K562 (cell line): ENCODE results near the gene MRNIP. TPM values are rescaled to one million over a fixed set of nuclear protein-coding genes. Genes with fewer than 3 reads are reported as not detected.

Source experiments
- ATAC-seq: fragments of 200-7000 bp; cut with Tn5 transposase; 3 replicates; pipeline ENCODE4 v1.9.1; 2020; ENCODE audit warnings: moderate library complexity
- BruUV-seq: library from RNA; stranded (reverse); fragments of 400-500 nt; replicated peaks from 2 replicates; lab custom pipeline; 2021; lab: Mats Ljungman, UMichigan
- CTCF ChIA-PET: fragments of 300-600 bp; formaldehyde crosslinking; extraction: SDS; loops from one replicate; lab custom pipeline; 2021; ENCODE audit warnings: low intra/inter-chr PET ratio; lab: Yijun Ruan, JAX
- POLR2A ChIA-PET: fragments of 300-600, 350-650 bp; sonication (Branson Sonifier 250); formaldehyde crosslinking; extraction: SDS; loops from one replicate; lab custom pipeline; 2021; ENCODE audit warnings: antibody characterized with exemption, inconsistent platforms; lab: Yijun Ruan, JAX
- DNase-seq, 4 experiments: peaks; one replicate each; pipeline versions ENCODE4 v3.0.0 to v3.0.0-alpha.2; 2011 to 2018; ENCODE audit warnings: low spot score in 3 of 4, mixed read lengths in 3 of 4; ENCODE audit errors: extremely low read depth in 1 of 4
- FAIRE-seq: peaks from 2 replicates; lab custom pipeline; 2011; peaks lifted over from hg19 to GRCh38; lab: Jason Lieb, UNC
- H2AFZ ChIP-seq: 2 replicates; pipeline ENCODE4 v1.6.0; 2011; ENCODE audit warnings: low read depth, low read length, control low read depth, inconsistent platforms
- H3K27ac ChIP-seq: fragments of 200-600 bp; 3 replicates; pipeline ENCODE4 v1.8.0; 2011; ENCODE audit warnings: low read depth, mild to moderate bottlenecking, control low read depth, inconsistent platforms, low read length, moderate library complexity, mixed read lengths; ENCODE audit errors: extremely low read depth
- H3K27me3 ChIP-seq, 2 experiments: fragments of 300-600 bp in 1 of 2; 2 replicates in 1 of 2; 3 replicates in 1 of 2; pipeline versions ENCODE4 v1.6.0 to v1.8.0; 2011; ENCODE audit warnings: inconsistent platforms in 2 of 2, low read length in 2 of 2, mild to moderate bottlenecking in 1 of 2, mixed read lengths in 1 of 2, moderate library complexity in 1 of 2; ENCODE audit not compliant: control insufficient read depth in 2 of 2, insufficient read depth in 2 of 2
- H3K36me3 ChIP-seq: fragments of 300-600 bp; 3 replicates; pipeline ENCODE4 v1.8.0; 2011; ENCODE audit warnings: mild to moderate bottlenecking, low read length, inconsistent platforms; ENCODE audit not compliant: control insufficient read depth, insufficient read depth
- H3K4me1 ChIP-seq, 2 experiments: fragments of 200-600 bp in 1 of 2; replicated peaks in 1 of 2; 2 replicates in 1 of 2; 3 replicates in 1 of 2; pipeline versions ENCODE4 v1.5.1 to v1.8.0; 2011; ENCODE audit warnings: inconsistent platforms in 2 of 2, low read length in 2 of 2, mild to moderate bottlenecking in 1 of 2, mixed read lengths in 1 of 2, moderate library complexity in 1 of 2; ENCODE audit not compliant: control insufficient read depth in 2 of 2, insufficient read depth in 2 of 2
- H3K4me2 ChIP-seq: 2 replicates; pipeline ENCODE4 v1.6.1; 2011; ENCODE audit warnings: low read length, control low read depth, inconsistent platforms, mixed read lengths; ENCODE audit not compliant: insufficient read depth
- H3K4me3 ChIP-seq: fragments of 200-600 bp; sonication (generic), shearing (Covaris generic); 2 replicates; pipeline ENCODE4 v1.5.1; 2016; ENCODE audit warnings: control low read depth, inconsistent platforms
- H3K79me2 ChIP-seq: fragments of 200-600 bp; 3 replicates; pipeline ENCODE4 v1.8.0; 2011; ENCODE audit warnings: low read length, inconsistent platforms; ENCODE audit not compliant: control insufficient read depth, insufficient read depth
- H3K9ac ChIP-seq, 2 experiments: 2 replicates each; pipeline versions ENCODE4 v1.6.0 to v1.6.1; 2011; ENCODE audit warnings: low read depth in 2 of 2, low read length in 2 of 2, control low read depth in 1 of 2, inconsistent platforms in 1 of 2, mild to moderate bottlenecking in 1 of 2, mixed read lengths in 1 of 2; ENCODE audit not compliant: insufficient read depth in 1 of 2
- H3K9me1 ChIP-seq: one replicate; pipeline ENCODE4 v1.6.0; 2011; ENCODE audit warnings: inconsistent platforms, mild to moderate bottlenecking, low read length, moderate library complexity; ENCODE audit not compliant: control insufficient read depth, insufficient read depth
- H3K9me3 ChIP-seq: replicated peaks from 2 replicates; pipeline ENCODE4 v1.5.1; 2011; ENCODE audit warnings: low read depth, low read length, inconsistent platforms; ENCODE audit not compliant: control insufficient read depth, insufficient read depth
- H4K20me1 ChIP-seq: replicated peaks from 2 replicates; pipeline ENCODE4 v1.6.1; 2011; ENCODE audit warnings: low read length, inconsistent platforms, mixed read lengths; ENCODE audit not compliant: control insufficient read depth, insufficient read depth
- BHLHE40 ChIP-seq: IDR thresholded peaks from 2 replicates; pipeline ENCODE4 v1.6.1; 2011; ENCODE audit warnings: low read length, improper control_type of control experiment
- CHD1 ChIP-seq: fragments of 200-600 bp; sonication (generic); IDR thresholded peaks from one replicate; pipeline ENCODE4 v1.6.1; 2012; ENCODE audit warnings: mild to moderate bottlenecking, moderate library complexity, low read length, inconsistent platforms
- CREM ChIP-seq: IDR thresholded peaks from 2 replicates; pipeline ENCODE4 v1.6.1; 2014; ENCODE audit warnings: antibody characterized with exemption, low read depth
- DMBX1 ChIP-seq: fragments of 250-450 bp; sonication (Bioruptor Pico); IDR thresholded peaks from 2 replicates; pipeline ENCODE4 v1.8.0; 2022; ENCODE audit warnings: inconsistent platforms, mild to moderate bottlenecking, moderate library complexity, borderline replicate concordance
- LARP7 ChIP-seq: fragments of 450-650 bp; IDR thresholded peaks from 2 replicates; pipeline ENCODE4 v1.6.1; 2016
- RAD21 ChIP-seq, 2 experiments: fragments of 250-450 bp in 1 of 2; fragments of 450-650 bp in 1 of 2; sonication (Bioruptor Pico) in 1 of 2; formaldehyde crosslinking in 1 of 2; IDR thresholded peaks in 1 of 2; conservative IDR thresholded peaks in 1 of 2; 2 replicates each; pipeline versions ENCODE4 v1.4.0 to v1.8.0; 2020 to 2022; ENCODE audit warnings: mild to moderate bottlenecking in 2 of 2, moderate library complexity in 1 of 2
- ZNF134 ChIP-seq: fragments of 250-450 bp; sonication (Bioruptor Pico); conservative IDR thresholded peaks from 2 replicates; pipeline ENCODE4 v1.4.0; 2020
- ZNF41 ChIP-seq: fragments of 250-450 bp; sonication (Bioruptor Pico); conservative IDR thresholded peaks from 2 replicates; pipeline ENCODE4 v1.4.0; 2020; ENCODE audit warnings: mild to moderate bottlenecking
- ZNF695 ChIP-seq: fragments of 450-650 bp; formaldehyde crosslinking; IDR thresholded peaks from 2 replicates; pipeline ENCODE4 v1.4.0; 2020; ENCODE audit warnings: mild to moderate bottlenecking, moderate library complexity
- ZNF717 ChIP-seq: fragments of 250-450 bp; sonication (Bioruptor Pico); IDR thresholded peaks from 2 replicates; pipeline ENCODE4 v1.5.0; 2021
- ZNF830 ChIP-seq: fragments of 250-450 bp; sonication (Bioruptor Pico); IDR thresholded peaks from 2 replicates; pipeline ENCODE4 v1.5.0; 2021; ENCODE audit warnings: mild to moderate bottlenecking
- WGBS: fragments of 100-300 bp; shearing (Covaris generic); methylation state at CpG from one replicate; pipeline ENCODE4 v1.1.6; 2016; ENCODE audit warnings: low coverage, mixed read lengths; ENCODE audit not compliant: insufficient coverage; ENCODE audit errors: missing lambda C conversion rate; 5-methylcytosine and 5-hydroxymethylcytosine counted together
- in situ Hi-C: fragments of 300-500 bp; cut with MboI; formaldehyde crosslinking; loops from 4 replicates; pipeline ENCODE4 v1.15.0; 2018; ENCODE audit warnings: inconsistent platforms, mixed read lengths
- intact Hi-C: fragments of 100-400 bp; cut with micrococcal nuclease; formaldehyde crosslinking; loops from 2 replicates; pipeline ENCODE4 v1.14.2; 2022
- polyA plus RNA-seq, 8 experiments: library from polyadenylated mRNA; depleted of rRNA in 4 of 8; stranded (reverse) in 5 of 8; unstranded in 3 of 8; fragments of >200 nt; fragmentation: Nextera tagmentation in 2 of 8; fragmentation: Illumina TruSeq in 1 of 8; extraction: Ambion mirVana in 2 of 8; extraction: Trizol in 1 of 8; gene quantifications; 2 replicates each; pipeline versions ENCODE4 v1.2.1 to v1.2.3, GENCODE V29; 2011 to 2014; ENCODE audit warnings: inconsistent platforms in 1 of 8, missing spikeins in 1 of 8
- total RNA-seq, 7 experiments: library from RNA; depleted of rRNA in 6 of 7; stranded (reverse); fragments of >200 nt in 6 of 7; fragmentation: Illumina TruSeq in 2 of 7; extraction: Trizol in 2 of 7; gene quantifications; 2 replicates each; pipeline versions ENCODE4 v1.2.1 to v1.2.3, GENCODE V29; 2011 to 2021; ENCODE audit warnings: low replicate concordance in 1 of 7
- TF ChIP-seq, protein P1 (sequence below): sonication (generic); formaldehyde crosslinking; IDR thresholded peaks from 2 replicates; pipeline ENCODE4 v1.5.0; 2020; ENCODE audit warnings: missing genetic modification reagents
- TF ChIP-seq, protein P2 (sequence below): sonication (generic); formaldehyde crosslinking; IDR thresholded peaks from 2 replicates; pipeline ENCODE4 v1.8.0; 2022; ENCODE audit warnings: mild to moderate bottlenecking, low read depth, missing genetic modification reagents

Gene MRNIP
- total and polyA plus RNA-seq, 9 of the 15 experiments (the other 6 are each of a cell fraction or from before 2014, with no cell fraction given) = 3.6 to 39.0 (median 16.8) TPM

DNA sequence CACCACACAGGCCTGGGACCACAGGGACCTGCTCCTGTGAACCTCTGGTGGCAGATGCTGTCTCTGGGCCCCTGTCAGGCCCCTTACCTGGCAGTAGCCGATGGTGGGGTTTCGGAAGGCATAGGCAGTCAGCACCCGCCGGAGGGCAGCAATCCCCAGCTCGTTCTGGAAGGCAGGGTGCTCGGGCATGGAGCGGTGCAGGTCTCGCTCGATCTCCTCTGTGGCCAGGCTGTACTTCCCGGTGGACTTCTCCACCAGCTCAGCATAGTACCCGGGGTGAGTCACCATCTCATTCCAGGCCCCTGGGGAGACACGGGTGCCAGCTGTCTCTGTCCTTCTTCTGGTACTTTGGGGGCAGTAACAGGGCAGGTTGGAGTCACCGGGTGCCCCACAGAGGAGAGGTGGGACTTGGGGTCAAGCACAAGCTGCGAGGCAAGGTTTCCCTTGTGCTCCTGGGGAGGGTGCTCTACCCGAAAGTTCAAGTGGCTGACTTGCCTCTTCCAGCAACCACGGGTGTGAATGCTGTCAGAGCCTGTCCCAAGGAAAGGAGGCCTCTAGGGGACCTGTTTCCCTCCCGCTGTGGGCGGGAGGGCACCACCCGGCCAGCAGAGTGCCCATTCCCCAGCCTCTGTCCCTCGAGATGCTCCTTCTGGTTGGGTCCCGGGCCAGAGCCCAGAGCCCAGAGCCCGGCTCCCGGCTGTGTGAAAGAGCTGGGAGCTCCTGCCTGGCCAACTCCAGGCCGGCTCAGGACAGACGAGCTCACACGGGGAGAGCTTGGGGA is 19.8 kb upstream of the MRNIP start:
- FAIRE-seq (no peak), ATAC-seq (no peak; the same call in 1 of the 3 replicates), DNase-seq (no peak)
- no peaks in the 10 kb centered on the region for H3K27me3 ChIP-seq
- H4K20me1 ChIP-seq = no peaks in the 10 kb centered on the region; the same call in 1 of the 2 replicates
- no peaks in the 10 kb centered on the region for H3K79me2 ChIP-seq
- H3K4me2 ChIP-seq = no peak overlapping the region
- H3K36me3 ChIP-seq = peaks cover 67% of the 10 kb centered on the region
- BruUV-seq = no TSS peak
- POLR2A ChIA-PET = no interaction called here
- intact Hi-C loops (no loop called here), in situ Hi-C loops (no loop called here)
- no peak overlapping the region for H2AFZ ChIP-seq
- CTCF ChIA-PET = no interaction called here
- 94% methylated on average over 21 of the region's 26 CpGs for WGBS
- TF ChIP-seq DMBX1 (CRISPR knock-in tag) (no peak), ZNF695 (CRISPR knock-in tag) (no peak)
- peak overlapping the region in 1 of 2 experiments; percentile 7; a peak in 1 of 4 replicates for H3K9ac ChIP-seq
- H3K27ac ChIP-seq = no peak overlapping the region
- H3K9me1 ChIP-seq = no peaks in the 10 kb centered on the region
- H3K4me1 ChIP-seq = no peaks in the 10 kb centered on the region
- peaks cover 6% of the 10 kb centered on the region for H3K9me3 ChIP-seq
- no peak overlapping the region for H3K4me3 ChIP-seq

DNA sequence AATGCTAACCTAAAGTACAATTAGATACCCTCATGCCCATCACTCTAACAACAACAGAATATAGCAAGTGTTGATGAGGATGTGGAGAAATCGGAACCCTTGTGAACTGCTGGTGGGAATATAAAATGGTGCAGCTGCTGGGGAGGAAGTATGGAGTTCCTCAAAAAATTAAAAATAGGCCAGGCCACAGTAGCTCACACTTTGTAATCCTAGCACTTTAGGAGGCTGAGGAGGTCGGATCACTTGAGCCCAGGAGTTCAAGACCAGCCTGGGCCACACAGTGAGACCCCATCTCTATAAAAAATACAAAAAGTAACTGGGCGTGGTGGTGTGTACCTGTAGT is 18.0 kb upstream of the MRNIP start:
- H4K20me1 ChIP-seq = no peaks in the 10 kb centered on the region; the same call in 1 of the 2 replicates
- ChIA-PET POLR2A (interaction anchor here (0.6 to 0.7 kb wide), 2 partner anchors 115 to 127 kb away, joined by 3 read pairs; no protein-coding TSS in a partner anchor), CTCF (no interaction called here)
- FAIRE-seq (no peak), ATAC-seq (no peak), DNase-seq (no peak)
- no peak overlapping the region for H3K9ac ChIP-seq
- H3K36me3 ChIP-seq = peaks cover 72% of the 10 kb centered on the region; the same call in 2 of the 3 replicates
- in situ Hi-C loops (no loop called here), intact Hi-C loops (no loop called here)
- H3K27ac ChIP-seq = no peak overlapping the region
- no peak overlapping the region for H3K4me3 ChIP-seq
- no peak overlapping the region for H2AFZ ChIP-seq
- no peaks in the 10 kb centered on the region for H3K27me3 ChIP-seq
- H3K9me1 ChIP-seq = no peaks in the 10 kb centered on the region
- H3K4me1 ChIP-seq = no peaks in the 10 kb centered on the region; a peak in 1 of 5 replicates
- H3K9me3 ChIP-seq = no peaks in the 10 kb centered on the region
- WGBS = 81% methylated on average over 3 of the region's 3 CpGs
- no peaks in the 10 kb centered on the region for H3K79me2 ChIP-seq
- no peak overlapping the region for H3K4me2 ChIP-seq
- BruUV-seq = no TSS peak
- TF ChIP-seq ZNF830 (CRISPR knock-in tag) (no peak), CREM (no peak), BHLHE40 (no peak), LARP7 (no peak), RAD21 (CRISPR knock-in tag; conservative IDR thresholded peaks at IDR 0.05 in 1 of 2, IDR thresholded peaks at IDR 0.05 in 1 of 2) (no peak), CHD1 (no peak), ZNF717 (CRISPR knock-in tag) (no peak), ZNF134 (CRISPR knock-in tag) (no peak), ZNF41 (CRISPR knock-in tag) (no peak)
- TF ChIP-seq, protein P1, sequence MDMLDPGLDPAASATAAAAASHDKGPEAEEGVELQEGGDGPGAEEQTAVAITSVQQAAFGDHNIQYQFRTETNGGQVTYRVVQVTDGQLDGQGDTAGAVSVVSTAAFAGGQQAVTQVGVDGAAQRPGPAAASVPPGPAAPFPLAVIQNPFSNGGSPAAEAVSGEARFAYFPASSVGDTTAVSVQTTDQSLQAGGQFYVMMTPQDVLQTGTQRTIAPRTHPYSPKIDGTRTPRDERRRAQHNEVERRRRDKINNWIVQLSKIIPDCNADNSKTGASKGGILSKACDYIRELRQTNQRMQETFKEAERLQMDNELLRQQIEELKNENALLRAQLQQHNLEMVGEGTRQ (CRISPR knock-in tag) = no peak
- TF ChIP-seq, protein P2, sequence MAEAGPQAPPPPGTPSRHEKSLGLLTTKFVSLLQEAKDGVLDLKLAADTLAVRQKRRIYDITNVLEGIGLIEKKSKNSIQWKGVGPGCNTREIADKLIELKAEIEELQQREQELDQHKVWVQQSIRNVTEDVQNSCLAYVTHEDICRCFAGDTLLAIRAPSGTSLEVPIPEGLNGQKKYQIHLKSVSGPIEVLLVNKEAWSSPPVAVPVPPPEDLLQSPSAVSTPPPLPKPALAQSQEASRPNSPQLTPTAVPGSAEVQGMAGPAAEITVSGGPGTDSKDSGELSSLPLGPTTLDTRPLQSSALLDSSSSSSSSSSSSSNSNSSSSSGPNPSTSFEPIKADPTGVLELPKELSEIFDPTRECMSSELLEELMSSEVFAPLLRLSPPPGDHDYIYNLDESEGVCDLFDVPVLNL (CRISPR knock-in tag) = no peak
